ENCODE data around the gene C17orf113. TPM values are rescaled to one million over a fixed set of nuclear protein-coding genes. Genes with fewer than 3 reads are reported as not detected.

Gene C17orf113
- total RNA-seq, 3 donors from 2014 or later (not counting 1 experiment from before 2014, with no cell fraction given) = 0.25 to 0.28 (median 0.26) TPM

DNA sequence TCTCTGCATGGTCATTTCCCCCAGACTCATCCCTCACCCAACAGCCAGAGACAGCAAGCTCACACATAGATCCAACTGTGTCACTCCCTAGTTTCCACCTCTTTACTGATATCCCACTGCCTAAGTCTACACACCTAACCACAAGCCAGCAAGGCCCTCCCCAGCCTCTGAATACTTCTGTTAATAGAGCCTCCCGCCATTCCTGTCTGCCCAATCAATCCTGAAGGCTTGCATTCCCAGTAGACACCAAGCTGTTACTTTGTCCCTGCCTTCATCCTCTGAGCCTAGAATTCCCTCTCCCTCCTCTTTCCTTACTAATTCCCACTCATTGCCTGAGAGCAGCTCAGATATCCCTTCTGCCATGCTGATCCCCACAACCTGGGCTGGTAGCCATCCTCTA lies 4.7 kb downstream of the C17orf113 start:
- ATAC-seq (no peak), DNase-seq (no peak)
- no peaks in the 10 kb centered on the region for H3K36me3 ChIP-seq (ENCODE audit: control insufficient read depth, insufficient read depth, low read length)
- peaks cover 5% of the 10 kb centered on the region for H3K27me3 ChIP-seq (ENCODE audit: control insufficient read depth, insufficient read depth, low read length)
- H3K4me1 ChIP-seq (ENCODE audit: control insufficient read depth, insufficient read depth, low read length) = peaks cover 6% of the 10 kb centered on the region
- WGBS (ENCODE audit: insufficient coverage) = 100% methylated on average over 1 of the region's 1 CpG
- Mint-ChIP-seq H3K27ac (no peak overlapping the region), H3K4me1 (peaks cover 2% of the 10 kb centered on the region in 2 donors), H3K4me3 (no peak overlapping the region), H3K27me3 (ENCODE audit: low read depth in 2 of 2) (peaks cover 10 to 11% of the 10 kb centered on the region in 2 donors), H3K36me3 (no peaks in the 10 kb centered on the region), H3K9me3 (no peaks in the 10 kb centered on the region)
- H3K27ac ChIP-seq (ENCODE audit: low read length) = no peak overlapping the region
- intact Hi-C loops (cut with micrococcal nuclease) = no loop called here
- no peaks in the 10 kb centered on the region for H3K9me3 ChIP-seq (ENCODE audit: control insufficient read depth, insufficient read depth, low read length)
- H3K4me3 ChIP-seq (ENCODE audit: low read length) = no peak overlapping the region
- no peak for TF ChIP-seq CTCF (IDR thresholded peaks at IDR 0.05)

GRCh38 chr17:42042598-42043319 lies 7.6 kb downstream of the C17orf113 start:
- DNase-seq (no peak), ATAC-seq (no peak)
- Histone ChIP-seq H3K36me3 (ENCODE audit: control insufficient read depth, insufficient read depth, low read length) (no peaks in the 10 kb centered on the region), H3K27ac (ENCODE audit: low read length) (no peak overlapping the region), H3K9me3 (ENCODE audit: control insufficient read depth, insufficient read depth, low read length) (no peaks in the 10 kb centered on the region), H3K27me3 (ENCODE audit: control insufficient read depth, insufficient read depth, low read length) (no peaks in the 10 kb centered on the region), H3K4me3 (ENCODE audit: low read length) (no peak overlapping the region), H3K4me1 (ENCODE audit: control insufficient read depth, insufficient read depth, low read length) (no peaks in the 10 kb centered on the region)
- H3K4me1 Mint-ChIP-seq = no peaks in the 10 kb centered on the region
- no peak for TF ChIP-seq CTCF (IDR thresholded peaks at IDR 0.05)
- H3K9me3 Mint-ChIP-seq = no peaks in the 10 kb centered on the region
- H3K36me3 Mint-ChIP-seq = no peaks in the 10 kb centered on the region
- H3K27me3 Mint-ChIP-seq (ENCODE audit: low read depth in 2 of 2) = no peaks in the 10 kb centered on the region
- no peak overlapping the region for H3K4me3 Mint-ChIP-seq
- H3K27ac Mint-ChIP-seq = no peak overlapping the region
- intact Hi-C loops (cut with micrococcal nuclease) = no loop called here
- WGBS (ENCODE audit: insufficient coverage) = 92% methylated on average over 20 of the region's 20 CpGs

- intact Hi-C loops (cut with micrococcal nuclease) = no loop called here
- H3K27me3 Mint-ChIP-seq (ENCODE audit: low read depth in 2 of 2) = no peaks in the 10 kb centered on the region
- H3K4me3 ChIP-seq (ENCODE audit: low read length) = no peak overlapping the region
- no peaks in the 10 kb centered on the region for H3K9me3 Mint-ChIP-seq
- no peak overlapping the region for H3K27ac Mint-ChIP-seq
- no peaks in the 10 kb centered on the region for H3K36me3 Mint-ChIP-seq
- TF ChIP-seq CTCF (IDR thresholded peaks at IDR 0.05) = no peak
- H3K27me3 ChIP-seq (ENCODE audit: control insufficient read depth, insufficient read depth, low read length) = no peaks in the 10 kb centered on the region
- no peaks in the 10 kb centered on the region for H3K9me3 ChIP-seq (ENCODE audit: control insufficient read depth, insufficient read depth, low read length)
- H3K4me1 ChIP-seq (ENCODE audit: control insufficient read depth, insufficient read depth, low read length) = no peaks in the 10 kb centered on the region
- no peak overlapping the region for H3K27ac ChIP-seq (ENCODE audit: low read length)
- no peak overlapping the region for H3K4me3 Mint-ChIP-seq
- no peaks in the 10 kb centered on the region for H3K36me3 ChIP-seq (ENCODE audit: control insufficient read depth, insufficient read depth, low read length)
- H3K4me1 Mint-ChIP-seq = no peaks in the 10 kb centered on the region
- ATAC-seq (no peak), DNase-seq (no peak)
Measured at GRCh38 chr17:42041619-42042018, 8.8 kb downstream of the C17orf113 start.

GRCh38 chr17:42040818-42041217 lies 9.6 kb downstream of the C17orf113 start:
- no peak overlapping the region for H3K27ac ChIP-seq (ENCODE audit: low read length)
- H3K9me3 Mint-ChIP-seq = no peaks in the 10 kb centered on the region
- no peaks in the 10 kb centered on the region for H3K4me1 ChIP-seq (ENCODE audit: control insufficient read depth, insufficient read depth, low read length)
- no peak for ATAC-seq
- TF ChIP-seq CTCF (IDR thresholded peaks at IDR 0.05) = no peak
- H3K9me3 ChIP-seq (ENCODE audit: control insufficient read depth, insufficient read depth, low read length) = no peaks in the 10 kb centered on the region
- H3K27me3 Mint-ChIP-seq (ENCODE audit: low read depth in 2 of 2) = no peaks in the 10 kb centered on the region
- no peaks in the 10 kb centered on the region for H3K4me1 Mint-ChIP-seq
- H3K4me3 ChIP-seq (ENCODE audit: low read length) = no peak overlapping the region
- DNase-seq = no peak
- H3K27ac Mint-ChIP-seq = no peak overlapping the region
- WGBS (ENCODE audit: insufficient coverage) = 94% methylated on average over 10 of the region's 10 CpGs
- no peaks in the 10 kb centered on the region for H3K36me3 Mint-ChIP-seq
- H3K4me3 Mint-ChIP-seq = no peak overlapping the region
- H3K27me3 ChIP-seq (ENCODE audit: control insufficient read depth, insufficient read depth, low read length) = no peaks in the 10 kb centered on the region
- intact Hi-C loops (cut with micrococcal nuclease) = no loop called here
- H3K36me3 ChIP-seq (ENCODE audit: control insufficient read depth, insufficient read depth, low read length) = no peaks in the 10 kb centered on the region

Measured in natural killer cell (primary cell).